Astrocyte (in vitro differentiated cells and primary cell): ENCODE measurements around the gene SSH2. TPM values are rescaled to one million over a fixed set of nuclear protein-coding genes. Genes with fewer than 3 reads are reported as not detected.

Source experiments
- DNase-seq: peaks from one replicate; pipeline ENCODE4 v3.0.0-alpha.2; 2010; ENCODE audit warnings: low read depth
- FAIRE-seq: peaks from 2 replicates; lab custom pipeline; 2011; peaks lifted over from hg19 to GRCh38; lab: Jason Lieb, UNC
- H2AFZ ChIP-seq: 2 replicates; pipeline ENCODE4 v1.6.0; 2012; ENCODE audit warnings: low read depth, low read length, inconsistent platforms
- H3K27ac ChIP-seq: 2 replicates; pipeline ENCODE4 v1.5.1; 2011; ENCODE audit warnings: low read depth, low read length, inconsistent platforms
- H3K27me3 ChIP-seq: 2 replicates; pipeline ENCODE4 v1.6.0; 2011; ENCODE audit warnings: low read length, inconsistent platforms; ENCODE audit not compliant: insufficient read depth
- H3K36me3 ChIP-seq: 2 replicates; pipeline ENCODE4 v1.5.1; 2011; ENCODE audit warnings: low read length, inconsistent platforms; ENCODE audit not compliant: insufficient read depth
- H3K4me1 ChIP-seq: 2 replicates; pipeline ENCODE4 v1.5.1; 2011; ENCODE audit warnings: low read length, inconsistent platforms; ENCODE audit not compliant: insufficient read depth
- H3K4me2 ChIP-seq: 2 replicates; pipeline ENCODE4 v1.6.0; 2012; ENCODE audit warnings: low read length, inconsistent platforms
- H3K4me3 ChIP-seq: 2 replicates; pipeline ENCODE4 v1.5.1; 2011; ENCODE audit warnings: low read depth, mild to moderate bottlenecking, low read length, inconsistent platforms; ENCODE audit not compliant: insufficient read depth
- H3K79me2 ChIP-seq: 2 replicates; pipeline ENCODE4 v1.6.0; 2012; ENCODE audit warnings: mild to moderate bottlenecking, low read length, inconsistent platforms; ENCODE audit not compliant: insufficient read depth
- H3K9ac ChIP-seq: 2 replicates; pipeline ENCODE4 v1.6.0; 2012; ENCODE audit warnings: mild to moderate bottlenecking, low read length, inconsistent platforms
- H3K9me3 ChIP-seq: 2 replicates; pipeline ENCODE4 v1.5.1; 2012; ENCODE audit warnings: low read depth, mild to moderate bottlenecking, low read length, inconsistent platforms; ENCODE audit not compliant: insufficient read depth
- H4K20me1 ChIP-seq: 2 replicates; pipeline ENCODE4 v1.6.0; 2012; ENCODE audit warnings: low read length, inconsistent platforms; ENCODE audit not compliant: insufficient read depth
- H3K27ac Mint-ChIP-seq: one replicate; pipeline ENCODE4 v1.8.0; 2021; ENCODE audit warnings: mild to moderate bottlenecking, mixed read lengths; ENCODE audit not compliant: unreplicated experiment
- H3K27me3 Mint-ChIP-seq: one replicate; pipeline ENCODE4 v1.8.0; 2021; ENCODE audit warnings: low read depth, mixed read lengths; ENCODE audit not compliant: unreplicated experiment
- H3K36me3 Mint-ChIP-seq: one replicate; pipeline ENCODE4 v1.8.0; 2021; ENCODE audit warnings: low read depth, mixed read lengths; ENCODE audit not compliant: unreplicated experiment
- H3K4me1 Mint-ChIP-seq: one replicate; pipeline ENCODE4 v1.8.0; 2021; ENCODE audit warnings: low read depth, mixed read lengths; ENCODE audit not compliant: unreplicated experiment
- H3K4me3 Mint-ChIP-seq: one replicate; pipeline ENCODE4 v1.8.0; 2021; ENCODE audit warnings: mild to moderate bottlenecking, moderate library complexity, mixed read lengths; ENCODE audit not compliant: unreplicated experiment
- H3K9me3 Mint-ChIP-seq: one replicate; pipeline ENCODE4 v1.8.0; 2021; ENCODE audit warnings: mild to moderate bottlenecking, mixed read lengths; ENCODE audit not compliant: unreplicated experiment
- CTCF ChIP-seq: IDR thresholded peaks from 2 replicates; pipeline ENCODE4 v1.5.1; 2011; ENCODE audit warnings: low read depth, mild to moderate bottlenecking, inconsistent platforms, low read length, moderate library complexity; ENCODE audit not compliant: insufficient read depth
- EZH2 ChIP-seq: IDR thresholded peaks from 2 replicates; pipeline ENCODE4 v1.6.1; 2012; ENCODE audit warnings: mild to moderate bottlenecking, low read length, inconsistent platforms; ENCODE audit not compliant: insufficient read depth
- total RNA-seq: library from RNA; stranded (reverse); gene quantifications from 2 replicates; pipeline ENCODE4 v1.2.1, GENCODE V29; 2021

Gene SSH2
- total RNA-seq, 1 donor from 2014 or later = 31.1 TPM

GRCh38 chr17:29820425-29820824 is 109.6 kb downstream of the SSH2 start:
- H3K4me3 Mint-ChIP-seq = no peak overlapping the region
- peaks cover 3% of the 10 kb centered on the region for H4K20me1 ChIP-seq
- DNase-seq = no peak
- no peaks in the 10 kb centered on the region for H3K9me3 ChIP-seq
- H3K27me3 Mint-ChIP-seq = no peaks in the 10 kb centered on the region
- H3K79me2 ChIP-seq = no peaks in the 10 kb centered on the region
- H3K27me3 ChIP-seq = no peaks in the 10 kb centered on the region
- H3K4me1 Mint-ChIP-seq = no peaks in the 10 kb centered on the region
- H3K4me3 ChIP-seq = no peak overlapping the region
- H3K36me3 ChIP-seq = no peaks in the 10 kb centered on the region
- H3K27ac Mint-ChIP-seq = no peak overlapping the region
- no peak overlapping the region for H3K27ac ChIP-seq
- no peaks in the 10 kb centered on the region for H3K4me1 ChIP-seq
- H3K36me3 Mint-ChIP-seq = no peaks in the 10 kb centered on the region
- TF ChIP-seq CTCF = no peak
- TF ChIP-seq EZH2 = no peak
- FAIRE-seq = no peak
- no peak overlapping the region for H3K9ac ChIP-seq
- no peak overlapping the region for H3K4me2 ChIP-seq
- H2AFZ ChIP-seq = no peak overlapping the region
- H3K9me3 Mint-ChIP-seq = no peaks in the 10 kb centered on the region

- H3K27ac Mint-ChIP-seq = no peak overlapping the region
- no peak overlapping the region for H3K4me3 ChIP-seq
- H3K9me3 ChIP-seq = no peaks in the 10 kb centered on the region
- FAIRE-seq = peak; percentile 39
- peak; percentile 32 for DNase-seq
- no peaks in the 10 kb centered on the region for H3K27me3 ChIP-seq
- H3K4me3 Mint-ChIP-seq = peak overlapping the region; percentile 27
- peak overlapping the region; percentile 15 for H3K4me2 ChIP-seq
- no peak overlapping the region for H2AFZ ChIP-seq
- H3K4me1 Mint-ChIP-seq = peaks cover 7% of the 10 kb centered on the region
- H3K27ac ChIP-seq = no peak overlapping the region
- H3K9ac ChIP-seq = peak overlapping the region; percentile 33
- no peaks in the 10 kb centered on the region for H3K9me3 Mint-ChIP-seq
- TF ChIP-seq CTCF = peak; percentile 86
- no peak for TF ChIP-seq EZH2
- no peaks in the 10 kb centered on the region for H3K36me3 ChIP-seq
- H4K20me1 ChIP-seq = peaks cover 3% of the 10 kb centered on the region
- no peaks in the 10 kb centered on the region for H3K79me2 ChIP-seq
- no peaks in the 10 kb centered on the region for H3K27me3 Mint-ChIP-seq
- peaks cover 8% of the 10 kb centered on the region for H3K4me1 ChIP-seq
- H3K36me3 Mint-ChIP-seq = no peaks in the 10 kb centered on the region
Measured at GRCh38 chr17:29807520-29808361, 122.3 kb downstream of the SSH2 start.

- H3K4me2 ChIP-seq = no peak overlapping the region
- Mint-ChIP-seq H3K9me3 (no peaks in the 10 kb centered on the region), H3K27me3 (no peaks in the 10 kb centered on the region), H3K4me1 (no peaks in the 10 kb centered on the region), H3K4me3 (no peak overlapping the region), H3K27ac (no peak overlapping the region), H3K36me3 (no peaks in the 10 kb centered on the region)
- H3K9ac ChIP-seq = no peak overlapping the region
- no peaks in the 10 kb centered on the region for H3K27me3 ChIP-seq
- TF ChIP-seq CTCF (no peak), EZH2 (no peak)
- no peaks in the 10 kb centered on the region for H3K79me2 ChIP-seq
- H3K4me1 ChIP-seq = no peaks in the 10 kb centered on the region
- no peaks in the 10 kb centered on the region for H4K20me1 ChIP-seq
- H3K36me3 ChIP-seq = no peaks in the 10 kb centered on the region
- no peak overlapping the region for H3K4me3 ChIP-seq
- FAIRE-seq (no peak), DNase-seq (no peak)
- no peak overlapping the region for H2AFZ ChIP-seq
- H3K9me3 ChIP-seq = no peaks in the 10 kb centered on the region
- H3K27ac ChIP-seq = no peak overlapping the region
Measured at GRCh38 chr17:29802246-29802645, 127.8 kb downstream of the SSH2 start.
